GM04503 (cell line): ENCODE results near the gene ZBTB20.
"Not testable (repeated sequence)": the region's sequence is repeated elsewhere in the genome, so short reads cannot be mapped to it uniquely, and the experiment has no call there.

Experiments
- DNase-seq: peaks from one replicate; pipeline ENCODE4 v3.0.0-alpha.2; 2012; ENCODE audit warnings: low read depth

ZBTB20 gene

GRCh38 chr3:114831861-114832260 lies 315.2 kb downstream of the ZBTB20 start:
- DNase-seq = no peak

- DNase-seq = no peak
Measured at GRCh38 chr3:114830652-114831051, 316.4 kb downstream of the ZBTB20 start.

DNA sequence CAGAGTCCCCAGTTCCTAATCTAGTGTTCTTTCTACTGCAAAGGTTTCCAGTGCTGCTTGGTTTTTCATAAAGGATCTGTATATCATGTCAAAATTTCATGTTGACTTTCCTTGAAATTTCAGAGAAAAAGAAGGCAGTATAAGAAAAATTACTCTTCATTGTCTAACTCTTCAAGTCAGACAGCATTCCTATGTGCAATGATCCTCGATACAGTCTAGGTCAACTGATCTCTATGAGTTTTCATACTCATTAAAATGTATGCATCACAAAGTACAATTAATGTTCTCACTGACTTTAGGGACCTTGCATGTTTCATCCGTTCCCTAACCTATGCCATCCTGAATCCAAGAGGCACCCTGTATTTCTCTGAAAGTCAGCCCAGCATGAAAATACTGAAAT lies 317.3 kb downstream of the ZBTB20 start:
- DNase-seq = no peak

GRCh38 chr3:114827495-114827894 lies 319.6 kb downstream of the ZBTB20 start:
- peak; percentile 4 for DNase-seq

- DNase-seq = no peak
Measured at GRCh38 chr3:114824014-114824413, 323.1 kb downstream of the ZBTB20 start.

- no peak for DNase-seq
Measured at GRCh38 chr3:114823061-114823460, 324.0 kb downstream of the ZBTB20 start.

DNA sequence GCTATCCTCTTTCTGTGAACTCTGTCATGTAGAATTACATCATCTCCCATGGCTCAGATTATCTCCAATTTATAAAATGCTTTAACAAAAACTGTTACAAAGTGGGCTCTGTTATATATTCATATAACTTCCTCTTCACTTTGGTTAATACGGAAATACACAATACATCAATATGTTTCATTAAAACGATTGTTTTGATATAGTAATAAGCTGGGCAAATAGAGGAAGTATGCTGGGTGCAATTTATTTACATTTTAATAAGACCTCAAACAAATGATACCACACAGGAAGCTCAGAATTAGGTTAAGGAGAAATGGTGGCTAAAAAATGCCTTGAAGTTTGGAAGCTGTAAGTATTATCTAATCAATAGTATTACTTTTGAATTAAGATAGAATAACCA lies 331.0 kb downstream of the ZBTB20 start:
- DNase-seq = no peak

- DNase-seq = not testable (repeated sequence)
Measured at GRCh38 chr3:114812541-114813238, 334.4 kb downstream of the ZBTB20 start.

- DNase-seq = no peak
Measured at GRCh38 chr3:114809668-114810413, 337.2 kb downstream of the ZBTB20 start.

- DNase-seq = no peak
Measured at GRCh38 chr3:114804099-114804498, 343.0 kb downstream of the ZBTB20 start.

DNA sequence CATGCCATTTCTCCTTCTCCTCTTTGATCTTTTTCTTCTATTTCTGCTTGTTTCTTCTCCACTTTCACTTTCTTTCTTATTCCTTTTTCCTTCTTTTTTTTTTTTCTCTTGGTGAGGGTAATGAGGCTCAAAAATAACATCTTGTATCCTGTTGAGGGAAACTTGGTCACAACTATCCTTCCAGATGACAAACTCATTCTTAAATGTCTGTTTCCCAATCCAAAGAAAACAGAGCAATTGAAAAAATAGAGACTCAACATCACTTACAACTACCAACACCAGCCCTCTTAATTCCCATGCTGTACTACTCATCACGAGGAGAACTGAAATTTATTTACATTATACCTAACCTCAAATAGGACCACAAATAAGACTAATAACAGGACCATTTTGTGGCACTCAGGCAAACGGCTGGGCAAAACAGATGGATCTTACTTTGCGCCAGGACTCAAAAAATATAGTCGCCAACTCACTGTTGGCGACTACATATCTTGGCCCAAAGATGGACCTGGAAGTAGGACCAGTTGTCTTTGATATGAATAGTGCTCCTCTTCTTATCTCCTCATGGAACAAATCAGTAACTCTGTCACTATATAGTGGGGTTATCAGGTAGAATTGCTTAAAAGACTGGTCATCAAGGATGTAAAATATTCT lies 343.9 kb downstream of the ZBTB20 start:
- no peak for DNase-seq

DNA sequence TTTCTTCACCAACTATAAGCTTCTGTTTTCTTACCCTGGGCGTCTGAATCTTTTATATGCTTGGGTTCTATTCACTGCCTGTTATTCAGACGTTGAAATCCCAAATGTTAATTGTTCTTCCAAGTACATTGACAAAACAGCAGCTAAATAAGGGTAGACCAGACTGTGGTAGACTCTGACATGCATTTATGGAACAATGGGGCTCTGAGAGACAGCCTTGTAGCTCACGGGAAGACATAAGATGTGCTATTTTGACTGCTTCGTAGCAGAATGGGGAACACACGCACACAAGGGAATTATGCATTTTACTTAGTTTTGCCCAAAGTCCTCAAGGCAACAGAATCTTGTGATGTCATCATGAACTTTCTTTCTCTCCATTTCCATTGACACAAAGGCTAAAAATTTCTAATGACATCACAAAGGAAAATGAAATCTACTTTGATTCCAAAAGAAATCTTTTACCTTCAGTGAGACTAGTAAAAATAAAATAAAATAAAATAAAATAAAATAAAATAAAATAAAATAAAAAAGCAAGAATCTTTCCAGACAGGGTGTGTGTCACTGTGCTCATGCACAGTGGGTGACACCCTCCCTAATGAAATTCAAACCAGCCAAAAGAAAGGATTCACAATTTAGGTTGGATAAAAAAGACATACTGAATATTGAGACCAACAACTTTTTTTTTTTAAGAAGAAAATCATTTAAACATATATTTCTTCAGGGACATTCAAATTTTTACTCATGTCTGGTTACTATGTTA lies 346.6 kb downstream of the ZBTB20 start:
- DNase-seq = no peak

GRCh38 chr3:114799816-114800215 lies 347.3 kb downstream of the ZBTB20 start:
- no peak for DNase-seq

GRCh38 chr3:114796796-114797195 lies 350.3 kb downstream of the ZBTB20 start:
- no peak for DNase-seq

DNA sequence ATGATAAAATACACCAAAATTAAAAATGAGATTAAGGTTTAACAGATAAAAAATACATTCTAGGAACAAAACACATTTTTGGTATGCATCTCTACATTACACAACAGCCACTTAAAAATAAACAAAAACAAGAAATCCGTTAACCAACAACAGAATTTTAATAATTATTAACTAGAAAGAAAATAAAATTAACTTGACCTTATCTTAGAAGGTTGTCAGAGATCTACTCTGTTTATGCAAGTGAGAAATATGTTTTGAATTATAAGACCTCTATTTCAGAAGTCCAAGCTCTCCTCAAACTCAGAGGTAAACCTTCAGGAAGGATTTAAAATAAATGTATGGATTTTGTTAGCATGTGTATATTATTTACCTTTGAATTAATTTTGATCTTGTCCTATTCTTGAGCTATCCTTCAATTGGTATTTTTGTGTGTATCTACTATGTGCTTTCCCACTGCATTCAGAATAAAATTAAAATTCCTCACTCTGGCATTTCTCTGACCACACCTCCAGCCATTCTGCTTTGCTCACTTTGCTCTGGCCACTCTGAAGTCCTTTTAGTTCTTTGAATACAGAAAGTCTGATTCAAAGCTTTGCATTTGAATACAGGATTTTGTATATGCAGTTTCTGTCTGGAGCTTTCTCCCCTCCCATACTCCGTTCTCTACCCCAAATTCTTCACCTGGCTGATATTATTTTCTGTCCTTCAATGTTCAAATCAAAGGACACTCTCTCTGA lies 352.0 kb downstream of the ZBTB20 start:
- DNase-seq = no peak

GRCh38 chr3:114792159-114792918 lies 354.7 kb downstream of the ZBTB20 start:
- DNase-seq = no peak

- DNase-seq = no peak
Measured at GRCh38 chr3:114790752-114791151, 356.3 kb downstream of the ZBTB20 start.

DNA sequence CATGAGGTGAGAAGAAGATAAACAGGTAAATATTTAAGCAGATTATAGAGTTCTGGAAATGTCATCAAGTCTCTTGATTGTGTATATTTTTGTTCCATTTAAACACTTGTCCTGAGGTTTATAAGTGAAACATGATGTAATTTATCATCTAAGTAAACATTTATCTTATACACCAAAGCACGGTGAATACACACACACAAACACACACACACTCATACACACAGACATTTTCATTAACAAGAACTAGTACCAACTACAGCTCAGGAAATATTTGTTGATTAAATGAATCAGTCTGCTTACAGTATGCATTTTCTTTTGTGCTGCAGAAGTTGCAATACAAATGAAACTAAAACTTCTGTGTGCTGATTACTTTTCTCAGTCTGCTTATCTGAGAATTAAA lies 357.3 kb downstream of the ZBTB20 start:
- DNase-seq = no peak

- no peak for DNase-seq
Measured at GRCh38 chr3:114775395-114775794, 371.7 kb downstream of the ZBTB20 start.

- DNase-seq = no peak
Measured at GRCh38 chr3:114770874-114771273, 376.2 kb downstream of the ZBTB20 start.

DNA sequence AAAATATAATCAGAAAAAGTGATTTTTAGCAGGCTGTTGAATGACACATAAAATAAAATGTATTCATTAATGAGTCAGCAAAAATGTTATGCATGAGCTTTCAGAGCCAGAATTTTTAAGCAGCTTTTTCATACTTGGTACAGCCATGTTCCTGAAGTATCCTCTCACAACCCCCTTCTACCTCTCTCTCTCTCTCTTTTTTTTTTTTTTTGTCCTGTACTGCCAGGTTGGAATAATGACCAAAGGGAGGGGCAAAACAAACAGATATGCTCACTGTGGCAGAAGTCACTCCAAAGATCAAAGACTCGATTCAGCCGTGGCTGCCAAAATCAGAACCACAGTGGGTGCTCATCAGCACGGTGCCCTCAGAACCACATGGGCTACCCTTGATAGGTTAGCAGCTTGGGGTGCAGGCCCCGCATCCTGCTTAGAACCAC lies 383.0 kb downstream of the ZBTB20 start:
- no peak for DNase-seq
